Upper lobe of right lung (tissue), 1 donor: Measurements from ENCODE around the gene PLP2. TPM values are rescaled to one million over a fixed set of nuclear protein-coding genes. Genes with fewer than 3 reads are reported as not detected.
A peak's percentile ranks its signal among the peaks of the same experiment; 100 is the strongest.

ENCODE experiments used
- ATAC-seq: fragments of 200-7000 bp; cut with Tn5 transposase; one replicate; pipeline ENCODE4 v1.9.1; 2020; ENCODE audit warnings: mild to moderate bottlenecking, moderate library complexity
- DNase-seq: peaks from one replicate; pipeline ENCODE4 v3.0.0-alpha.2; 2020
- H3K27ac ChIP-seq: fragments of 200-600 bp; one replicate; pipeline ENCODE4 v1.8.0; 2022
- H3K27me3 ChIP-seq: fragments of 200-600 bp; one replicate; pipeline ENCODE4 v1.8.0; 2022; ENCODE audit warnings: mild to moderate bottlenecking
- H3K36me3 ChIP-seq: fragments of 200-600 bp; one replicate; pipeline ENCODE4 v1.8.0; 2022
- H3K4me1 ChIP-seq: fragments of 200-600 bp; one replicate; pipeline ENCODE4 v1.8.0; 2022
- H3K4me3 ChIP-seq: fragments of 200-600 bp; one replicate; pipeline ENCODE4 v1.8.0; 2022; ENCODE audit warnings: mild to moderate bottlenecking
- H3K9me3 ChIP-seq: fragments of 200-600 bp; one replicate; pipeline ENCODE4 v1.8.0; 2022
- CTCF ChIP-seq: fragments of 200-600 bp; IDR thresholded peaks from one replicate; pipeline ENCODE4 v1.8.0; 2022; ENCODE audit warnings: antibody characterized with exemption
- intact Hi-C: fragments of 100-400 bp; cut with DNase I; formaldehyde crosslinking; loops from one replicate; pipeline ENCODE4 v1.11.0; 2022
- total RNA-seq: library from RNA; stranded (reverse); fragmentation: NEBNext Ultra II Directional; extraction: Animal tissue kit (Norgen Biotek cat#: 25700); gene quantifications from one replicate; pipeline ENCODE4 v1.2.1, GENCODE V29; 2021
- donor health status: DM: no; HTN: yes; CAD: no; lungs with severe emphysema.

The PLP2 gene
- total RNA-seq, 1 donor from 2014 or later: 90.9 TPM

- intact Hi-C loops: no loop called here
- no peak for TF ChIP-seq CTCF
Measured at GRCh38 chrX:49153467-49153866, 18.2 kb upstream of the PLP2 start.

GRCh38 chrX:49155243-49155899 lies 16.3 kb upstream of the PLP2 start:
- H3K27me3 ChIP-seq: no peaks in the 10 kb centered on the region
- TF ChIP-seq CTCF: no peak
- H3K9me3 ChIP-seq: no peaks in the 10 kb centered on the region
- no peaks in the 10 kb centered on the region for H3K4me1 ChIP-seq
- ATAC-seq: peak; percentile 63
- H3K27ac ChIP-seq: peak overlapping the region; percentile 92
- H3K36me3 ChIP-seq: no peaks in the 10 kb centered on the region
- intact Hi-C loops: no loop called here
- H3K4me3 ChIP-seq: peak overlapping the region; percentile 56
- DNase-seq: no peak

More at GRCh38 chrX:49153467-49153866, 18.2 kb upstream of the PLP2 start:
- Histone ChIP-seq H3K27me3 (no peaks in the 10 kb centered on the region), H3K36me3 (no peaks in the 10 kb centered on the region), H3K4me3 (no peak overlapping the region), H3K27ac (no peak overlapping the region), H3K4me1 (no peaks in the 10 kb centered on the region), H3K9me3 (no peaks in the 10 kb centered on the region)
- no peak for ATAC-seq
- DNase-seq: no peak

- intact Hi-C loops: no loop called here
- H3K27me3 ChIP-seq: no peaks in the 10 kb centered on the region
- H3K4me1 ChIP-seq: no peaks in the 10 kb centered on the region
- H3K27ac ChIP-seq: peak overlapping the region; percentile 92
- H3K4me3 ChIP-seq: peak overlapping the region; percentile 56
- ATAC-seq (peak; percentile 97), DNase-seq (peak; percentile 94)
- TF ChIP-seq CTCF: peak; percentile 66
- H3K36me3 ChIP-seq: no peaks in the 10 kb centered on the region
- H3K9me3 ChIP-seq: no peaks in the 10 kb centered on the region
Measured at GRCh38 chrX:49155900-49156837, 15.5 kb upstream of the PLP2 start.

- DNase-seq: no peak
- no peak overlapping the region for H3K4me3 ChIP-seq
- no peaks in the 10 kb centered on the region for H3K36me3 ChIP-seq
- no peaks in the 10 kb centered on the region for H3K9me3 ChIP-seq
- no peak for TF ChIP-seq CTCF
- no peaks in the 10 kb centered on the region for H3K27me3 ChIP-seq
- no peaks in the 10 kb centered on the region for H3K4me1 ChIP-seq
- no peak overlapping the region for H3K27ac ChIP-seq
- intact Hi-C loops: no loop called here
- ATAC-seq: no peak
Measured at GRCh38 chrX:49157194-49157593, 14.5 kb upstream of the PLP2 start.

- ATAC-seq: no peak
- intact Hi-C loops: no loop called here
Measured at GRCh38 chrX:49160908-49161307, 10.8 kb upstream of the PLP2 start.

More at GRCh38 chrX:49160908-49161307, 10.8 kb upstream of the PLP2 start:
- Histone ChIP-seq H3K4me3 (no peak overlapping the region), H3K36me3 (no peaks in the 10 kb centered on the region), H3K27me3 (no peaks in the 10 kb centered on the region), H3K27ac (no peak overlapping the region), H3K4me1 (no peaks in the 10 kb centered on the region), H3K9me3 (no peaks in the 10 kb centered on the region)
- no peak for TF ChIP-seq CTCF
- no peak for DNase-seq
